GM21528 (cell line): ENCODE measurements around the gene FDXR.
"Not testable (repeated sequence)": the region's sequence is repeated elsewhere in the genome, so short reads cannot be mapped to it uniquely, and the experiment has no call there.

Experiments
- ATAC-seq: cut with Tn5 transposase; IDR thresholded peaks from one replicate; pipeline ENCODE4 v1.9.1; 2021; ENCODE audit warnings: mild to moderate bottlenecking, moderate library complexity; ENCODE audit not compliant: unreplicated experiment, low FRiP score

The FDXR gene, protein sequence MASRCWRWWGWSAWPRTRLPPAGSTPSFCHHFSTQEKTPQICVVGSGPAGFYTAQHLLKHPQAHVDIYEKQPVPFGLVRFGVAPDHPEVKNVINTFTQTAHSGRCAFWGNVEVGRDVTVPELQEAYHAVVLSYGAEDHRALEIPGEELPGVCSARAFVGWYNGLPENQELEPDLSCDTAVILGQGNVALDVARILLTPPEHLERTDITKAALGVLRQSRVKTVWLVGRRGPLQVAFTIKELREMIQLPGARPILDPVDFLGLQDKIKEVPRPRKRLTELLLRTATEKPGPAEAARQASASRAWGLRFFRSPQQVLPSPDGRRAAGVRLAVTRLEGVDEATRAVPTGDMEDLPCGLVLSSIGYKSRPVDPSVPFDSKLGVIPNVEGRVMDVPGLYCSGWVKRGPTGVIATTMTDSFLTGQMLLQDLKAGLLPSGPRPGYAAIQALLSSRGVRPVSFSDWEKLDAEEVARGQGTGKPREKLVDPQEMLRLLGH

DNA sequence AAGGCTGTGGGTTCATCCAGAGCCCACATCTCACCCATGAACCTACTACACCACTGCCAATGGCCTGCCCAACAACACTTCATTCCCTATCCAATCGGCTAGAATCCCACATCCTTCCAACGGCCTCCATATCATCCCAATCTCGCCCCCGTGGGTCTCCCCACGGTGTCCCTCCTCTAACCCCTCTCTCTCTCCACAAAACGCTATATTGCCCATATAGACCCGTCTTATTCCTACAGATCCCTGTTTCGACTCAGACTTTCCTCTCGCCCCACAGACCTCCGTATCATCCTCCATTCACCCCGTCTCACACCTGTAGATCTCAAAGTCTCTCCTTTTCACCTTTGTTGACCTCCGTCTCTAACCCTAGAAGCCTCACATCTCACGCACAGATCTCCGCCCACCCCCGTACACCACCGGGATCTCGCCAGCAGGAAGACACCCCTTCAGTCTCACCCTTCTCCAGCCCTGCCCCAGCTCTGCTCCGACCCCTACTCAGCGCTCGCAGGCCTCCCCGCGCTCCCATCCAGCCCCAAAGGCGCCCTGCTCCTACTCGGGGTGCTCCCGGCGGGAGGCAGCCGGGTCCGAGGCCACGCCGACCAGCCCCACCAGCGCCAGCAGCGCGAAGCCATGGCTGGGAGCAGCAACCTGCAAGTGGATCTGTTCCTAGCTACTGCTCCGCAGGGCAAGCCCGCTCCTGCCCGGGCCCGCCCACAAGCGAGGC lies at the start of gene FDXR:
Gene FDXR, minus strand, starts transcription at position 682 of the 724 bp plus-strand sequence. Its CDS starts 50 bp downstream, at position 632.
- ATAC-seq = peak; percentile 30

DNA sequence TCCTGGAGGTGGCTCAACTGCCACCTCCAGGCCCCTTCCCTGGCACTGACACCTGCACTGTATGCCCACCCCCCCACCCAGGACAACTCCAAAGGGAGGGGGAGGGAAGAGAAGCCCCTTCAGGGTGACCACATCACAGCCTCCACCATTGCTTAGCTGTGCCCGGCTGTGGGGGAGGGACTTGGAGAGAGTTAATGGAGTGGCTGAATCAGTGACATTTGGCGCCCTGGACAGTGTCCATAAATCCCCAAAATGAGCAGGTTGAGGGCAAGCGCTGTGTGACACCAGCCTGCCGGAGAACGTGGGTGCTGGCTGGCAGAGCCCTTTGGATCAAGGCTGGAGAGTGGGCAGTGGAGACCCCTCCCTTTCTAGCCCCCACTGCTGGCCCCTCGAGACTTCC lies 49.4 kb upstream of the FDXR start:
- no peak for ATAC-seq

DNA sequence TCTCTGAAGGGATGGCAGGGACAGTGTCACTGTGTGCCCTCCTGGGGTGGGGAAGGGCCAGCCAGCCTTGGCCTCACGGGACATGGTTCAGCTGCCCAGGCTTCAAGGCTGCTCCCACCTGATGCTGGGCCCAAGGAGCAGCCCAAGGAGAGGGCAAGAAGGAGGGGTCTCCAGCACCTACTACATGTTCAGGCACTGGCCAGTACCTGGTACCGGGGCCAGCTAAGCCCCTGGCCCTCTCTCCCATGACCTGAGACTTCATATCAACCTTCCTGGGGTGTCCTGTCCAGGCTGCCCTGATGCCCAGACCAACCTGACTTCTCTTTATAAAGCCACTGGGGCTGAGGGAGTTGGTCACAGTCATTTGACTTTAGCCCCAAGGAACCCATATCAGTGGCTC lies 49.0 kb upstream of the FDXR start:
- ATAC-seq = no peak

DNA sequence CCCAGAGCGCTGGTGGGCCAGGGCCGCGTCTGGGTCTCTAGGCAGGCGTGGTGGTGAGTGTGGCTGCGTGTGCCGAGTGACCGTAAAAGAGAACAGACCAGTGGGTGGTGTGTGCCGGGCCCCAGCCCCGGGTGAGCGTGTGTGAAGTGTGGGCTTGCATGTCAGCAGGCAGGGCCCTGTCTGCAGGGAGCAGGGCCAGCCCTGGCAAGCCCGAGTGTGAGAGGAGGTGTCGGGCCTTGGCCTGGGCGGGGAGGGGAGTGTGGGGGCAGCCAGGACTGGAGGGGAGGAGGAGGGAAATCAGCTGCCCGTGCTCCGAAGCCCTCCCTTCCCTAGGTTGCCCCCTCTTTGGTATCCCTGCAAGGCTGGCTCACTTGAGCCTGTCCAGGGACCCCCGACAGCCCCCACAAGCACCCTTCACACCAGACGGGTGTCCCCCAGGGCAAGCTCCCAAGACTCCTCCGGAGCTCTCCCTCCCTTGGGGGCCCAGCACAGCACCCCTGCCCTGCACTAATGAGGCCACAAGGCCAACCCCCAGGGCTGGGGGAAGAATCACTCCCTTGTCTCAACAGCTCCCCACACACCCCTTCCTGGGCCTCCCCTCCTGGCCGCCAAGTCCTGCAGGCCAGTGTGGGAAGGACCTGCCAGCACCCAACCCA lies 48.4 kb upstream of the FDXR start:
- ATAC-seq = no peak

DNA sequence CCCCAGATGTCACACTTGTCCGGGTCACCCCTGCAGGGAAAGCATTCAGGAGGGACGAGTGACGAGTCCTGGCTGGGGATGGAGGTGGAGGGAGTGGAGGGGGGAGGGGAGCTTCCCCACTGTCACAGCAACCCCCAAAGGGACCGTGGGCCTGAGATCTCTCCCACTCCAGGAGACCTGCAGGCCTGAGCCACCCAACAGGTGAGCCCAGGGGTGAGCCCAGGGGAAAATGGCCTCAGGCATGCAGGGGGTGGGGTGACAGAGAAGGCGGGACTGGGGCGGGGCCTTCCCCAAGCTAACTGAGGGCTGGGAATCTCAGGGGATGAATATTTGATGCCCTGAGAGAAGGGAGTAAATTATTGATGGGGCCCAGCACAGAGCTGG lies 47.8 kb upstream of the FDXR start:
- ATAC-seq = no peak

DNA sequence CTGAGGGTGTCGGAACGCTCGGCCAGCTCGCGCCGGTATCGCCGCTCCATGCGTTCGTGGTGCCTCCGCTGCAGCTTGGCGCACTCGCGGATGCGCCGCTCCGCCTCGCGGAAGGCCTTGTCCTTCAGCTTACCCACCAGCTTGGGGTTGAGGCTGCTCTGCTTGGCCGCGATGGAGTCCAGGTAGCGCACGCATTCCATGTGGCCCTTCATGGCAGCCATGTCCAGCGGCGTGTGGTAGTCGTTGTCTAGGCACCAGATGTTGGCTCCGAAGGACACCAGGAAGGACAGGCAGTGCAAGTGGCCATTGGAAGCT lies 47.5 kb upstream of the FDXR start:
- ATAC-seq = no peak

DNA sequence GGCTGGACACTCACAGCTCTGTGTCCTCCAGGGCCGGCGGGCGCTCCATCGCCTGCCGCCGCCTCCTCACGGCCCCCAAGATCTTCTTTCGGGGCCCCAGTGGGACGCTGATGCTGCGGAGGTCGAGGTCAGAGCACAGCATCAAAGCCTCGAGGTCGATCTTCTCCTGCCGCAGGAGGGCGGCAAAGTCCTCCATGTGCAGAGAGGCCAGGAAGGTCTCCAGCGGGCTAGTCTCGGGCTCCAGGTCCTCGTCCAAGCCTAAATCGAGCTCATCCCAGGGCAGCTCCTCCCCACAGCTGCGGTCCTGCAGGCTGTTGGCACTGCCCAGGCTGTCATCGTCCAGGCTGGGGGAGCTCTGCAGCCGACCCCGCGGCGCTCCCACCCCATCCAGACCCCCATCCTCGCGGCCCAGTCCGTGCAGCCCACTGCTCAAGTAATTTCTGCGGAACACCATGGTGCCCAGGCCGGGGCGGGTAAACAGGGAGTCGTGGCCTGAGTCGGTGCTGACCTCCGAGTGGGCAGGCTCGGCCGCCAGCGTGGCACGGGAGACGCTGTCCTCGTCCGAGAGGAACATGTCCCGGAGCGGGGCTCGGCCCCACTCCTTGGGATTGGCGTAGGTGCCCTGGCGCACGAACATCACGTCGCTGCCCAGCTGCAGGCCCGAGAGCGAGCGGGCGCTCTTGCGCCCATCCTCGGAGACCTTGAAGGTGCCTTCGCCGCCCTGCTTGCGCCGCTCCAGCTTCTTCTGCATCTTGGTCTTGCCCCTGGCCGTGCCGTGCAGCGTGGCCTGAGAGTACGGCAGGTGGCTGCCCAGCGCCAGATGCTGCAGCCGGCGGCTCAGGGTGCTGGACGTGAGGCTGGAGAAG lies 46.9 kb upstream of the FDXR start:
- ATAC-seq = no peak

DNA sequence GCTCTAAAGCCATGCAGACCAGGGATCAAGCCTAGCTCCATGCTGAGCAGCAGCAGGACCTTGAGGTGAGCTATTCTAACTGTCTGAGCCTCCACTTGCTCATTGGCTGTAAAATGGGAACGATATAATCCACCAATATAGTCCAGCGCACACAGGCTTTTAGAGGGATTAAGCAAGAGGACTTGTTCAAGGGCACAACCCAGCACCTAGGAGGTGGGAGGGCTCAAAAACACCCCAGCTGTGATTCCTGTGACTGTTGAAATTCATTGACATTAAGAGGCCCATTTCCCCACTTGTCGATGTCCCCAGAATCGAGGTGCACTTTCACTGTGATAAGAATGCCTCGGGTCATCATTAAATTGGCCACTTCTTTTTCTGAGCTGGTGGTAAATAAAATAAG lies 46.1 kb upstream of the FDXR start:
- ATAC-seq = no peak

DNA sequence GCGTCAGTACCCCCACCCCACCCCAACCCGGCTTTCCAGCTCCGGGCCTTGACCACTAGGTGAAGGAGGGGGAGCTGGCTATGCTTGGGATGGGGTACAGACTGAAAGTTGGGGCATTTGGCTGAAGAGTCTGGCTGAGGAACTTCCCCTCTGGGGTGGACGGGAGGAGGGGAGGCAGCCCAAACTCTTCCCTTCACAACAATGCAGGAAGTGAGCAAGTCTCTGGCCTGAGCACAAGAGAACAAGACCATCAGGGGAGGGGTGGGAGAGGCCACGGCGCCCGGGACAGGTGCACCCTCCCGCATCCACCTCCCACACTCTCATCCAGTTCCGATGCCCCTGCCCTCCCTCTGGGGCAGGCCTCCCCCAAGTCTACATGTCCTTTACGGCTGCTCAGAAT lies 44.6 kb upstream of the FDXR start:
- ATAC-seq = no peak

DNA sequence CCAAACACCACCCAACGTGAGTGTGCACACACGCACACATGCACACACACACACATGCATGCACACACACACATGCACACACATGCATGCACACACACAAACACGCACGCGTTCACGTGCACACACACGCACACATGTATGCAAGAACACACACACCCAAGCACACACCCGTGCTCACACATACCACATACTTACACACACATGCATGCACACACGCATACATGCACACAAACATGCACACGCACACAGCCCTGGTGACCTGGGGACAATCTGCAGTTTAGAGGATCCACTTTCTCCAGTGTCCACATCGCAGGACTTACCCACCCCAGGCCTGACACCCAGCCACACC lies 44.0 kb upstream of the FDXR start:
- no peak for ATAC-seq

DNA sequence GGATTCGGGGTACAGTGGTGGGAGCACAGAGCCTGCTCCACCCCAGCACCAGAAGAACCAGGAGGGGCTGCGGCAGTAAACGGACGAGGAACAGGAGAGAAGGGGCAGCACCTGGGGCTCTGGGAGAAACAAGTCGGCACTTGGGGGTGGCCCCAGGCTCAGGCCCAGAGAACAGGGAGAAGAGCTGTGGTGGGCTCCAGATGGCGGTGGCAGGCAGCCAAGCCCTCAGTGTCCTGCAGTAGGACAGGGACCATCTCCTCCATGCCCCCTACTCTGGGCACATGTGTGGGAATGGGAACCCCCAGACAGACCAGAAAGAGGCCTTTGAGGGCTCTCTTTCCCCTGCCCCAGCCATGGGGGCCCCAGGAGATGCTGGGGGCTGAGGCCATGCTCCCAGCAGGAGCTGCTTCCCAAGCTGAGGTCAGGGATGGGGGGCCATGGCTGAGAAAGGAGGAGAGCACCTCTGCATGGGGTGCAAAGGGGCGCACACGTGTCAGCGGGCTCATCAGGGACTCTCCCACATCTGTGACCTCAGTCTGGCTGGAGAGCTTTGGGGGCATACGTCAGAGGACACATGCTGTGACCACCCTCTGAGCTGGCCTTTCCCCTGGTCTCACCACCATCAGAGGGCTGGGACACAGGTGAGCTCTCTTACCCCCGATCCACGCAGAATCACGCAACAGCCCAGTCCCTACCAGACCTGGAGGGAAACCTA lies 43.5 kb upstream of the FDXR start:
- ATAC-seq = no peak

DNA sequence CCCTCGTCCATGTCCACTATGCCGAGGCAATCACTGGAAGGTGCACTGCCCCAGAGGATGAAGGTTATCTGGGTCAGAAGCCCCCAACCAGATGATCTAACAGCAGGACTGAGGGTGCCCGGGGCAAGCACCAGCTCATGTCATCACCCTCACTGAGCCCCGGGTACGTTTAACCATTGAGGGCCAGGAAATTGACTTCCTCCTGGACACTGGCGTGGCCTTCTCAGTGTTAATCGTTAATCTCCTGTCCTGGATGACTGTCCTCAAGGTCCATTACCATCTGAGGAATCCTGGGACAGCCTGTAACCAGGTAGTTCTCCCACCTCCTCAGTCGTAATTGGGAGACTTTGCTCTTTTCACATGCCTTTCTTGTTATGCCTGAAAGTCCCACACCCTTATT lies 38.6 kb upstream of the FDXR start:
- ATAC-seq = not testable (repeated sequence)

DNA sequence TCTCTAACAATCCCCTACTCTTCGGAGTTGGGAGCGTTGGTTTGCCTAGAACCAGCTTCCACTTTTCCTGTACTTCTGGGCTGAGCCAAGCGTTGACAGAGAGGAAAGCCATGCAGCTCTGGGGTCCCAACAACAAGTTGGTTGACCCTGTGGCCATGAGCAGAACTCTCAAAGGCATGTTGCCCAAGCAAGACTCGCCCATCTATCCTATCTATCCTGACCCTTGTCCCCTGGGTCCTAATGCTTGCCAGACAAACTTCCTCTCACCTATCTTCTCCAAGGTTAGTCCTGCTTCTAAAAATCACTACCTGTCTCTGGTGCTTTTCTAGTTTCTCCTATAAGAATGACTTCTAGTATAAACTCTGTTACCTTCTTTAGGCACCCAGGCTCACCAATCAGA lies 36.3 kb upstream of the FDXR start:
- ATAC-seq = not testable (repeated sequence)

DNA sequence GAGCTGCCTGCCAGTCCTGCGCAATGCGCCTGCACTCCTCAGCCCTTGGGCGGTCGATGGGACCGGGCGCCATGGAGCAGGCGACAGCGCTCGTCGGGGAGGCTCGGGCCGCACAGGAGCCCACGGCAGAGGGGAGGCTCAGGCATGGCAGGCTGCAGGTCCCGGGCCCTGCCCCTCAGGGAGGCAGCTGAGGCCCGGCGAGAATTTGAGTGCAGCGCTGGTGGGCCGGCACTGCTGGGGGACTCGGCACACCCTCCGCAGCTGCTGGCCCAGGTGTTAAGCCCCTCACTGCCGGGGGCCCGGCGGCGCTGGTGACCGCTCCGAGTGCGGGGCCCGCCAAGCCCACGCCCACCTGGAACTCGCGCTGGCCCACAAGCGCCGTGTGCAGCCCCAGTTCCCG lies 34.2 kb upstream of the FDXR start:
- no peak for ATAC-seq

DNA sequence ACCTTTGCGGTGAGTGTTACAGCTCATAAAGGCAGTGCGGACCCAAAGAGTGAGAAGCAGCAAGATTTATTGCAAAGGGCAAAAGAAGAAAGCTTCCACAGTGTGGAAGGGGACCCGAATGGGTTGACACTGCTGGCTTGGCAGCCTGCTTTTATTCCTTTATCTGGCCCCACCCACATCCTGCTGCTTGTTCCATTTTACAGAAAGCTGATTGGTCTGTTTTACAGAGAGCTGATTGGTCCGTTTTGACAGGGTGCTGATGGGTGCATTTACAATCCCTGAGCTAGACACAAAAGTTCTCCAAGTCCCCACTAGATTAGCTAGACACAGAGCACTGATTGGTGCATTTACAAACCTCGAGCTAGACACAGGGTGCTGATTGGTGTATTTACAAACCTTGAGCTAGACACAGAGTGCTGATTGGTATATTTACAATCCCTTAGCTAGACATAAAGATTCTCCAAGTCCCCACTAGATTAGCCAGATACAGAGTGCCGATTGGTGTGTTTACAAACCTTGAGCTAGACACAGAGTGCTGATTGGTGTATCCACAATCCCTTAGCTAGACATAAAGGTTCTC lies 33.5 kb upstream of the FDXR start:
- not testable (repeated sequence) for ATAC-seq

DNA sequence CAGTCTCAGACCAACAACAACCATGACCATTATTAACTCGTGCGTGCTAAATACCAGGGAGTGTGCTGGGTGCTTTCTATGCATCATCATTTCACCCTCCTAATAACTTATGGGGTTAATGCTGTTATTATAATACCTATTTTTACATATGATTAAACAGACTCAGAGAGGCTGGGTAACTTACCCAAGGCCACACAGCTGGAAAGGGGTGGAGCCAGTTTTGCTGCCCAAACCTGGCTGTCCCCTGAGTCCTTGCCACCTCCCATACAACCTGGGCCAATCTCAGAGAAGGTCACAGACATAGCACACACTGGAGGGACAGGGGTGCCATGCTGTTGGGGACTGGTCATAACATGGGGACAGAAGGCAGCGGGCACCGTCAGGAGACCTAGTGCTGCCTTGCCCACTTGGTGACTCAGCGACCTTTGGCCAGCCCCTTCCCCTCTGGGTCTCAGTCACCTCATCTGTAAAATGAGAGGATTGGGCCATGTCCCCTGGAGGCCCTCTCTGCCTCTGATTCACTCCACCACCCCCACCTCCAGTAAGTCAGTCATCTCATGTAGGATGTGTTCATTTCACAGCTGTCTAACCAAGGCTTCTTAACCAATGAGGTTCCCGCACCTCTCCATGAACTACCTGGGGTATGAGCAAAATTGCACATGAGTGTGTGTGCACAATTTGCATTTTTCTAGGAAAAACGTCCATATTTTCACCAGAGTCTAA lies 32.1 kb upstream of the FDXR start:
- ATAC-seq = no peak

DNA sequence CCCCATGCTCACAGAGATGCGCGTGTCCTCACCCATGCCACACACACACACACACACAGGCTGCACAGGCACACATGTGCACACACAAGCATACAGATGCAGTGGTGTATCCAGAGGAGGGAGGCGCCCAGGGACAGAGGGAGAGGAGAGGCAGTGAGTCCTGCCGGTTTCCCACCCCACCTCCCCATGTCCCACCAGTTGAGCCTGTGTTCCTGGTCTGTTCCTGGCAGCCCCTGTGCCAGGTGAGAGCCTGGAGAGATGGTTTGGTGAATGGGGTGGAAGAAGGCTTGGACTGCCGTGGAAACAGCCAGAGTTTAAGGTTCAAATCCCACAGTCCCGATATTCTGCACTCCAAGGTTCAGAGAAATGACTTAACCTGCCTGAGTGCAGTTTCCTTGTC lies 30.9 kb upstream of the FDXR start:
- no peak for ATAC-seq

DNA sequence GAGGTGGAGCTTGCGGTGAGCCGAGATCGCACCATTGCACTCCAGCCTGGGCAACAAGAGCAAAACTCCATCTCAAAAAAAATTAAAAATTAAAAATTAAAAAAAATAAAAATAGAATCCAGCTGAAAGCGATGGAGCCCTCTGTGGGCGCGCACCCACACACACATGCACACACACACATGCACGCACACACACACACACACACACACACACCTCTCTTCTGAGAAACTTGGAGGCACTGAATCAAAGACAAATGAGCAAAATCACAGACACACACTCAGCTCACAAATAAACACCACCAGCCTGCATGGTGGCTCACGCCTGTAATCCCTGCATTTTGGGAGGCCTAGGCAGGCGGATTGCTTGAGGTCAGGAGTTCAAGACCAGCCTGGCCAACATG lies 30.2 kb upstream of the FDXR start:
- ATAC-seq = no peak
